Measurements from ENCODE around the gene PUM2.
"Not testable (repeated sequence)": the region's sequence is repeated elsewhere in the genome, so short reads cannot be mapped to it uniquely, and the experiment has no call there.

The PUM2 gene

GRCh38 chr2:20288642-20289340, 61.9 kb downstream of the PUM2 start:
- no peak for DNase-seq (ENCODE audit: low spot score)

DNA sequence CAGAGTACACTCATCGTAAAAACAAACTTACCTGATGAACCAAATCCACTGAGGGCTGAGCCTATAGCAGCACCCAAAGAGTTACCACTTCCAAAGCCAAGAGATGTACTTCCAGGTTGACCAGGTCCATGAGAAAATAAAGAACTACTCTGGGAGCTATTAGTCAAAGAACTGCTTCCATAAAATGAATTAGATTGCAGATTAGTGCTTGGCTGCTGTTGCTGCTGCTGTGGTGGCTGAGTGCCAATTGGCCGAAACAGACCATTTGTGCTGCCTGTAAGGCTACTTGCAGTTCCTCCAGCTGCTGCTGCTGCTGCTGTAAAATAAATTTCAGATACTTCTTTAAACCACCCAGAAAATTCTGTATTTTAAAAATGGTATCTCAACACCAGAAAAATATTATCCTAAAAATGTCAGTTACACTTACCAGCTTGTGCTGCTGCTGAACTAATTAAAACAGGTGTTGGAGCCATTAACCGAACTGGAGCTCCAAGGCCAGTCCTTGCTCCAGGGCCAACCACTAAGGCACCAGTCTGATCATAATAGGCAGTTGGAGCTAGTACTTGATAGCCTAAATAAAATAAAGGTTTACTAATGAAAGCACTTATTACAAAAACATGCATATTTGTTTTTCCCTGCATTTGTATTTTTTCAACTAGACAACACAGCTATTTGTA, 67.6 kb downstream of the PUM2 start:
- no peak for DNase-seq (ENCODE audit: low spot score)

DNA sequence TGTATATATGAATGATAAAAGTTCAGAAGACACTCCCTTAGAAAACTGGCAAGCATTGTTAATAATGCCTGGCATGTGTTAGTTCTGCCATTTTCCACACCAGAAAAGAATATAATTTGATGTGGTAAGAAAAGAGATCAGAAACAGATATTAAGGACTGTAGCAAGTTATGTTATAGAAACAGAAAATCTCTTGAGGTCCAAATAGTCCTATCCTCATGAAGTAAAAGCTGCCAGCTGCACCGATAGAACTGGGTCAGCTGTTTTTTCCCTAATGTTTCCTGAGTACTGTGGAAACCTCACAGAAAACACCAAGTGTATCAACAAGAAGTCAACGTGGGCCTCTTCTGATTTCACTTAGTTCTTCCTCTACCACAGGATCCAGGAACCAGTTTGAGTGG, 68.8 kb downstream of the PUM2 start:
- no peak for DNase-seq (ENCODE audit: low spot score)

- no peak for DNase-seq (ENCODE audit: low spot score)
These were observed 77.6 kb downstream of the PUM2 start for GRCh38 chr2:20273042-20273441.

DNA sequence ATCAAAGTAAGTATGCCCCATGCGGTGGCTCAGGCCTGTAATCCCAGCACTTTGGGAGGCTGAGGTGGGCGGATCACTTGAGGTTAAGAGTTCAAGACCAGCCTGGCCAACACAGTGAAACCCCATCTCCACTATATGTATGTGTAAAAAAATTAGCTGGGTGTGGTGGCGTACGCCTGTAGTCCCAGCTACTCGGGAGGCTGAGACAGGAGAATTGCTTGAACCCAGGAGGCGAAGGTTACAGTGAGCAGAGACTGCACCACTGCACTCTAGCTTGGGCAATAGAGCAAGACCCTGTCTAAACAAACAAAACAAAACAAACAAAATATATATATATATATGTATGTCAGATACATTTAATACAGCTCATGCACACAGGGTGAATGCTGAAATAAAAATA, 82.3 kb downstream of the PUM2 start:
- DNase-seq (ENCODE audit: low spot score), result not testable (repeated sequence)

GRCh38 chr2:20267529-20267928, 83.1 kb downstream of the PUM2 start:
- DNase-seq (ENCODE audit: low spot score), result no peak

DNA sequence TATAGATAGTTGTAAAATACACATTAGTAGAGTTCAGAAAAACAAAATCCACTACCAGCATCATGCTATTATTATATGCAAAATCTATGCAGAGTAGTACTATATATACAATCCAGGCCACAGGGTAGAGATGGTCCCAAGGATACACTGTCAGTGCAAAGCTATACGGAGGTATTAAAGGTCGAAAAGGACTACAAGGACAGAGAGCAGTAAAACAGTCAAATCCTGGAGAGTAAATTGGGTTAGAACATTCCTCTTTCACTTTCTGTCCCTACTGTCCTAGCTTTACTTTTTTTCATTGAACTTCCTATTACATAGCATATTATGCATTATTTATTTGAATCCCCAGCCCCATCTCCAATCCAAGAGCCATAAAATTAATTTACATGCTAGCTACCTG, 86.0 kb downstream of the PUM2 start:
- DNase-seq (ENCODE audit: low spot score), result no peak

- no peak for DNase-seq (ENCODE audit: low spot score)
These were observed 93.2 kb downstream of the PUM2 start for GRCh38 chr2:20257411-20257810.

DNA sequence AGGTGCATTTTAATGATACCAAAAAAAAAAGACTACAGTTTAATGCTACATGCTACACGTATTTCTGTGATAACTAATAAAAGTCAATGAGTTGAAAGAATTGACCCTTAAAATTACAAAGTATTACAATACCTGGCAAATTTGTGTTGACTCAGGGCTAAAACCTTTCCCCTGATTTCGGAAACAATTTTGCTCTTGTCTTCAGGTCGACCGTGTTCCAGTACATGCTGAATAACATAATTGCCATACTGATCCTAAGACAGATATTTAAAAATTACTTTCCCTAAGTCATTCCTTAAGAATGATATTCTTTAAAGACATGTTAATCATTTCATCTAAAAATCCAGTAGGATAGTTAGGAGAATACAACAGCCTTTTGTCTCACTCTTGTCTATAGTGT, 95.9 kb downstream of the PUM2 start:
- DNase-seq (ENCODE audit: low spot score), result no peak

- DNase-seq (ENCODE audit: low spot score), result no peak
These were observed 100.2 kb downstream of the PUM2 start for GRCh38 chr2:20250436-20250835.

DNA sequence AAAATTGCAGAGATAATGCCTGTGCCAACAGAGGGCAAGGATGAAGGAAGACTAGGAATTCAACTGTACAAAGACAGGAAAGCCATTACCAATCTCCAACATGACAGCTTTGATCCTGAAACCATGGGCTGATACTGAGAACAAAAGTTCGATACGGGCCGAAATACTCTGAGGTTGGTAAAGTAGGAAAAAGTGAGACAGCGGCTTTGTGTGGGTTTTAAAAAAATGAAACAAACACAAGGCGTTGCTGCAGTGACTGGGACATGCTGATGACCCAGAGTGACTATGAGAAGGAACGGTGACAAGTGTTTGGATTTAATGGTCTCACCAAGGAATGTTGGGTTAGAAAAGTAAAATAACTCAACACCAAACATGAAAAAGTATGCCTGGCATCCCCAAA, 101.5 kb downstream of the PUM2 start:
- no peak for DNase-seq (ENCODE audit: low spot score)

DNA sequence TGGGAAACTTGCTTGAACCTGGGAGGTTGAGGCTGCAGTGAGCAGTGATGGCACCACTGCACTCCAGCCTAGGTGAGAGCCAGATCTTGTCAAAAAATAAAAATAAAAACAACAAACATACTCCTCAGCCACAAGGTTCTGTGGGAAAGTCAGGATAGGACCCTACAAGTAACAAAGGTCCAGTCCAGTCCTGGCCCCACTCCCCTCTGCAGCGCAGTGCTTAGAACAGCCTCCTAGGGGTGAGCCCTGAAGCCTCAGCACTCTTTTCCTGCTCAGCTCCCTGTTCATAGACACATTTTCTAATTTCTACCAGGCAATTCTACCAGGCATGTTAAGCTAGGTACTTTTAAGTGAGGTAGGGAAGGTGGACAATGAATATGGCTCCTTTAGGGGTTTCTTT, 103.6 kb downstream of the PUM2 start:
- no peak for DNase-seq (ENCODE audit: low spot score)

- not testable (repeated sequence) for DNase-seq (ENCODE audit: low spot score)
These were observed 107.0 kb downstream of the PUM2 start for GRCh38 chr2:20243637-20244036.

- no peak for DNase-seq (ENCODE audit: low spot score)
These were observed 107.8 kb downstream of the PUM2 start for GRCh38 chr2:20242727-20243377.

DNA sequence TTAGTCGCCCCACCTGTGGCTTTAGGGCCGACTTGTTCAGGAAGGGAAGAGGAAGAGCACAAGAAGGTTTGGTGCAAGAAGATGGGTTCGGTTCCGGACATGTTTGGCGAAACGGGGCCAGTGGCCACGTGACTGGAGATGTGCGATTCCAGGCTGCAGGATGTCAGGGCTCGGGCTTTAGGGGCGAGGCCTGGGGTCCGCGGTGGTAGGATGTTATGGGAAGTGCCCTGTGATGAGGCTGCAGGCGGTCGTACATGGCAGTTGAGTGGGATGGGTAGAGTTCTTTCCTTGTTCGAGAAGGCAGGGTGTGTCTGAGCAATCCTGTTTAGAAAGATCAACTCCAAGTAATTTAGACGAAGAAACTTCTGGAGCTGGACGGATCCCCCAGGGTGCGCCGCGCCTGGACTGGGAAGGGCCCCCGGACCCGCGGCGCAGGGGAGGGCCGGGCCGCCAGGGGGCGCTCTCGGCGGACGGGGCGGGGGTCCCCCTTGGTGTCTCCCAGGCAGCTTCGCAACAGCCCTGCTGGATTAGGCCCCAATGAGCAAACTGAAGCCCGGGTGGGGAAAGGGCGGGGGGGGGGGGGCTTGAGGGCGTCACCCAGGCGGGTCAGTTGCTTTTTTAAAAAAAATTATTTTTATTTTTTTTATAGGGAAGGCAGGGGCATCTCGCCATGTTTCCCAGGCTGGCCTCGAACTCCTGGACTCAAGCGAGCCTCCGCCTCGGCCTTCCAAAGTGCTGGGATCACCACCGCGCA, 108.5 kb downstream of the PUM2 start:
- DNase-seq (ENCODE audit: low spot score), result no peak

- not testable (repeated sequence) for DNase-seq (ENCODE audit: low spot score)
These were observed 110.4 kb downstream of the PUM2 start for GRCh38 chr2:20240291-20240690.

GRCh38 chr2:20236496-20236895, 114.1 kb downstream of the PUM2 start:
- no peak for DNase-seq (ENCODE audit: low spot score)

DNA sequence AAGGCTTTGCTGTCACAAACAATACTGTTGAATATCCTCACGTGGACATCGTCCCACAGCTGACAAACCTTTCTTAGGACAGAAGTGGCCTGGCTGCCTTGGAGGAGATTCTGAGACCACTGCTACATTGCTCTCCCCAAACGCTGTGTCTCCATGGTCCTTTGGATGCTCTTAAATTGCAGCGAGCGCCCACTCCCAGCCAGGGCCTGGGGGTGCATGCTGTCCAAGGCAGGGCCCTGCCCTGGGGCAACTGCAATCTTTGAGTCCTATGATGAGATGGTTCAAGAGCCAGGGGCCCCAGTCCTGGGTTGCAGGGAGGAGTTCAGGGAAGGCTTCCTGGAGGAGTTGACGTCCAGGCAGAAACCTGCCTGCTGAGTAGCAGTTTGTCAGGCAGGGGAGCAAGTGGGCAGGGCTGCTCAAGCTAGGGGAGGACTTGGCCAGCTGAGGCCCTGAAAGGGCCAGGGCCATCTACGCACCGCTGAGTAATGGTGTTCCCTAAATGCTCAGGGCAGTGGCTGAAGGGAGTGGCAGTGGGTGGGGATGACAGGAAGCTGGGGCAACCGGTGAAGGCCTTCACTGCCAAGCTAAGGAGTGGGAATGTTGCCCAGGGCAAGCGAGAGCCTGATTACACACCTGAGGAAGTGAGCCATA, 114.9 kb downstream of the PUM2 start:
- no peak for DNase-seq (ENCODE audit: low spot score)

- not testable (repeated sequence) for DNase-seq (ENCODE audit: low spot score)
These were observed 116.0 kb downstream of the PUM2 start for GRCh38 chr2:20234597-20234996.

- DNase-seq (ENCODE audit: low spot score), result no peak
These were observed 117.8 kb downstream of the PUM2 start for GRCh38 chr2:20232837-20233207.

DNA sequence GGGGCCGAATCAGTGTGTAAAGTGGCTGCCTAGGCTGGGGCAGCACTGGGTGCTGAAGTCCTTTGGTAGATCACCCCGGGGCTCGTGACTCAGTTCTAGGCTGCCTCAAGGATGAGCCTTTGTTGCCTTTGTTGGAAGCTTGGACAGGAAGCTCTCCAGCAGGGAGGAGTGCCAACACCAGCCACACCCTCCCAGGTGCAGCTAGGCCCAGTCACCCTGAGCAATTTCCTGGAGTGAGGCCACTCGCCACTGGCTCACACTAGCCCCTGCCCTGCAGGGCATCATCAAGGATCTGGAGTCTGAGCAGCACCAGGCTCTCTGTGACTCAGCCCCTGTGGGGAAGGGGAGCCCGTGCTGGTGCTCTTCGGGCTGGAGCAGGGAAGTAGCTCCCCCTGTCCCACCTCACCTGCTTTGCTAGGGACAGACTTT, 119.0 kb downstream of the PUM2 start:
- DNase-seq (ENCODE audit: low spot score), result peak; percentile 96

DNA sequence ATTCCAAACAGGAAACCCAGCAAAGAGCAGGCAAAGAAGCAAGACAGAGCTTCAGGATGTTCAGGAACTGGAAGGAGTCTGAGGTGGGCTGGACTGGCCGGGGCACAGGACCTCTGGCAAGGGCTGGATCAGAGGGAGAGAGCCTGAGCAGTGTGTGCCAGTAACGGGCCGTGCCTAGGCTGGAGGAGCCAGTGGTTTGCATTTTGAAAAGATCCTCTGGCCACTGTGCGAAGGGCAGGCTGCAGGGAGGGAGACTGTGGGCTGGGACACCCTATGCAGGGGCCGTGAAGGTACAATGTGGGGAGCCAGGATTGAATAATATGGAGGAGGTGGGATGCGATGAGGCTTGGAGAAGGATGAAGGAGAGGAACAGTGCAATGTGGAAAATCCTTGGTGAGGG, 119.5 kb downstream of the PUM2 start:
- no peak for DNase-seq (ENCODE audit: low spot score)

All from RKO (cell line).